Dendritic cell treated with granulocyte-macrophage colony-stimulating factor and Interleukin-4, amounts not matched to agents 40 ng/mL and 50 ng/mL, for 4 days (primary cell): Measurements from ENCODE around the gene ANTKMT.
A peak's percentile ranks its signal among the peaks of the same experiment; 100 is the strongest.

Source experiments
- H3K27ac Mint-ChIP-seq: one replicate; pipeline ENCODE4 v1.8.0; 2022; ENCODE audit warnings: mild to moderate bottlenecking, mixed read lengths
- H3K27me3 Mint-ChIP-seq: one replicate; pipeline ENCODE4 v1.8.0; 2022; ENCODE audit warnings: mild to moderate bottlenecking, mixed read lengths
- H3K36me3 Mint-ChIP-seq: one replicate; pipeline ENCODE4 v1.8.0; 2022; ENCODE audit warnings: low read depth, mixed read lengths
- H3K4me1 Mint-ChIP-seq: one replicate; pipeline ENCODE4 v1.8.0; 2022; ENCODE audit warnings: low read depth, mixed read lengths
- H3K4me3 Mint-ChIP-seq: one replicate; pipeline ENCODE4 v1.8.0; 2022; ENCODE audit warnings: mild to moderate bottlenecking, moderate library complexity, mixed read lengths
- H3K9me3 Mint-ChIP-seq: one replicate; pipeline ENCODE4 v1.8.0; 2022; ENCODE audit warnings: mixed read lengths
- intact Hi-C: fragments of 100-400 bp; cut with micrococcal nuclease; formaldehyde crosslinking; loops from one replicate; pipeline ENCODE4 v1.15.0; 2022

ANTKMT gene

DNA sequence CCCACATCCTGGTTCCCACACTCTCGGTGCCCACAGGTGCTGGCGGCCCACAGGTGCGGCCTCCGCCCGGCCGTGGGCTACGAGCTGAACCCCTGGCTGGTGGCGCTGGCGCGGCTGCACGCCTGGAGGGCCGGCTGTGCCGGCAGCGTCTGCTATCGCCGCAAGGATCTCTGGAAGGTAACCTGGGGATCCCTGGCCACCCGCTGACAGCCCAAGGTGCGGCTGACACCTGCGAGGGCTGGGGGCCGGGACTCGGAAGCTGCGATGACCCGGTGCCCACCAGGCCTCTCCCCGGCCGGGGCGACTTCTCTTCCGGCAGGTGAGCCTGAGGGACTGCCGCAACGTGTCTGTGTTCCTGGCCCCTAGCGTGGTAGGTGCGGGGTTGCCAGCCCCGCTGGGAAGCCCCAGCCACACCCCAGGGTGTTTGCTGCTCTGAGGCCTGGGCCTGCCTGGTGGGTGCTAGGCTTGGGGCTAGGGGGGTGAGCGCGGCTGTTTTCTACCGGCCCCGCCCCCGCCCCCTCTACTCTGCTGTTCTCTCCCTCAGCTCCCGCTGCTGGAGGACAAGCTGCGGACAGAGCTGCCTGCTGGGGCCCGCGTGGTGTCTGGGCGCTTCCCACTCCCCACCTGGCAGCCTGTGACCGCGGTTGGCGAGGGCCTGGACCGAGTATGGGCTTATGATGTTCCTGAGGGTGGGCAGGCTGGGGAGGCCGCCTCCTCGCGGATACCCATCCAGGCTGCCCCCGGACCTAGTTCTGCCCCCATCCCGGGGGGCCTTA, 1.0 kb downstream of the ANTKMT start:
- intact Hi-C loops, result no loop called here
- Mint-ChIP-seq H3K4me3 (peak overlapping the region; percentile 87), H3K9me3 (no peaks in the 10 kb centered on the region), H3K4me1 (peaks cover 39% of the 10 kb centered on the region), H3K27me3 (peaks cover 48% of the 10 kb centered on the region), H3K27ac (peak overlapping the region; percentile 51), H3K36me3 (peaks cover 15% of the 10 kb centered on the region)

DNA sequence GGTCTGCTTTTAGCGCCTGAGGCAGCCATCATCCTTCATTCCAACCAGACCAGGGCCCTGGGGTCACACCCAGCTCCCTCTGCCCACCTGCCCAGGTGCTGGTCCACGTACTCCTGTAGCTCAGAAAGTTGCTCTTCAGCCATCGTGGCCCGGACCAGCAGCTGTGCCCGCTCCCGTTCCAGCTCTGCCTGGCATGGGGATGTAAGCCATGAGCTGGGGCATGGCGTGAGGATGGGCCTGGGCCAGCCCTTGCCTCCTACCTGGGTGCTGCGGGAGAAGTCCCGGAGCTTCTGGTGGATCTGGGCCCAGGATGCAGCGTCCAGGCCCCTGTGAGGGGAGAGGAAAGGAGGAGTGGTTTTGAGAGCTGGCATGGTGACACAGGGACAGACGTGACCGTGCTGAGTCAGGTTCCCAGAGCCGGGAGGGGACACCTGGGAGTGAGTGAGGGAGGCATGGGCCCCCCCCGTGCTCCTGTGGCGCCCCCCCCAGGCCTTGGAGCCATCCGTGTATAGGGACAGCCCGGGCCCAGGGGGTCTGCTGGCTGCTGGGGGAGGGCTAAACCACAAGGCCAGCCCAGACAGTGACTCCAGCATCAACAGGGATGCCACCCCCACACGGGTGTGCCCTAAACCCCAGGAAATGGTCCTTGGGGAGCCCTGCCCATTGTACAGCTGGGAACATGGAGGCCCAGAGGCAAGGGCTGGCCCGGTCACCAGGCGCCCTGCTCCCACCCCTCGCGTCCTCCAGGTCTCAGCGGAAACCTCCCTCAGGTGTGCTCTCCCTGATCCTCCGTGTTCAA, 2.1 kb downstream of the ANTKMT start:
- H3K27me3 Mint-ChIP-seq, result peaks cover 37% of the 10 kb centered on the region
- H3K9me3 Mint-ChIP-seq, result no peaks in the 10 kb centered on the region
- H3K36me3 Mint-ChIP-seq, result peaks cover 15% of the 10 kb centered on the region
- intact Hi-C loops, result no loop called here
- no peak overlapping the region for H3K4me3 Mint-ChIP-seq
- H3K27ac Mint-ChIP-seq, result no peak overlapping the region
- peaks cover 39% of the 10 kb centered on the region for H3K4me1 Mint-ChIP-seq

DNA sequence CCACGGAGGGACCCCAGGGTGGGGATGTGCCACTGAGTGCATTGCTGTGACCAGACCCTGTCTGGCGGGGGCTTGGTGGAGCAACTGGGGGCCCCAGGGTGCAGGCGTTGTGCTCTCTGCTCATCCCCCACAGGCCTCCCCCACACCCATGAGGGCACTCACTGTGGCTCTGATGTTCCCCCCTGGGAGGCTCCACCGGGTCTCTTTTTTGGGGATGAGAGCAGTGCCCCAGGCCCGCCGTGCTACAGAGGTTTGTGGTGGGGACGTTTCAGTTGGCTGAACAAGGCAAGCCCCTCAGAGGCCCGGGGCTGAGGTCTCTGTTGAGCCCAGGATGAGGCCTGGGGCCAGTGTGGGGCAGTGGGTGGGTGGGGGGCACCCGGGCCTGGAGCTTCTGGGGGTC, 2.7 kb downstream of the ANTKMT start:
- no peaks in the 10 kb centered on the region for H3K9me3 Mint-ChIP-seq
- peaks cover 39% of the 10 kb centered on the region for H3K4me1 Mint-ChIP-seq
- H3K27me3 Mint-ChIP-seq, result peaks cover 34% of the 10 kb centered on the region
- no peak overlapping the region for H3K4me3 Mint-ChIP-seq
- no peak overlapping the region for H3K27ac Mint-ChIP-seq
- peaks cover 15% of the 10 kb centered on the region for H3K36me3 Mint-ChIP-seq
- intact Hi-C loops, result no loop called here

GRCh38 chr16:724188-725040, 3.5 kb downstream of the ANTKMT start:
- Mint-ChIP-seq H3K36me3 (peaks cover 18% of the 10 kb centered on the region), H3K27me3 (peaks cover 30% of the 10 kb centered on the region), H3K4me1 (peaks cover 32% of the 10 kb centered on the region), H3K9me3 (no peaks in the 10 kb centered on the region), H3K4me3 (no peak overlapping the region), H3K27ac (no peak overlapping the region)
- intact Hi-C loops, result no loop called here

- H3K27me3 Mint-ChIP-seq, result peaks cover 31% of the 10 kb centered on the region
- H3K27ac Mint-ChIP-seq, result no peak overlapping the region
- intact Hi-C loops, result no loop called here
- H3K9me3 Mint-ChIP-seq, result no peaks in the 10 kb centered on the region
- H3K4me3 Mint-ChIP-seq, result no peak overlapping the region
- H3K4me1 Mint-ChIP-seq, result peaks cover 27% of the 10 kb centered on the region
- H3K36me3 Mint-ChIP-seq, result peaks cover 24% of the 10 kb centered on the region
Measured at GRCh38 chr16:725041-725376, 4.1 kb downstream of the ANTKMT start.

GRCh38 chr16:725463-726187, 4.7 kb downstream of the ANTKMT start:
- intact Hi-C loops, result no loop called here
- Mint-ChIP-seq H3K9me3 (no peaks in the 10 kb centered on the region), H3K27me3 (peaks cover 31% of the 10 kb centered on the region), H3K4me1 (peaks cover 21% of the 10 kb centered on the region), H3K27ac (no peak overlapping the region), H3K4me3 (no peak overlapping the region), H3K36me3 (peaks cover 25% of the 10 kb centered on the region)

- Mint-ChIP-seq H3K4me3 (peak overlapping the region; percentile 73), H3K4me1 (peaks cover 21% of the 10 kb centered on the region), H3K36me3 (peaks cover 25% of the 10 kb centered on the region), H3K9me3 (no peaks in the 10 kb centered on the region), H3K27me3 (peaks cover 31% of the 10 kb centered on the region), H3K27ac (no peak overlapping the region)
- intact Hi-C loops, result no loop called here
Measured at GRCh38 chr16:726188-726437, 5.2 kb downstream of the ANTKMT start.

DNA sequence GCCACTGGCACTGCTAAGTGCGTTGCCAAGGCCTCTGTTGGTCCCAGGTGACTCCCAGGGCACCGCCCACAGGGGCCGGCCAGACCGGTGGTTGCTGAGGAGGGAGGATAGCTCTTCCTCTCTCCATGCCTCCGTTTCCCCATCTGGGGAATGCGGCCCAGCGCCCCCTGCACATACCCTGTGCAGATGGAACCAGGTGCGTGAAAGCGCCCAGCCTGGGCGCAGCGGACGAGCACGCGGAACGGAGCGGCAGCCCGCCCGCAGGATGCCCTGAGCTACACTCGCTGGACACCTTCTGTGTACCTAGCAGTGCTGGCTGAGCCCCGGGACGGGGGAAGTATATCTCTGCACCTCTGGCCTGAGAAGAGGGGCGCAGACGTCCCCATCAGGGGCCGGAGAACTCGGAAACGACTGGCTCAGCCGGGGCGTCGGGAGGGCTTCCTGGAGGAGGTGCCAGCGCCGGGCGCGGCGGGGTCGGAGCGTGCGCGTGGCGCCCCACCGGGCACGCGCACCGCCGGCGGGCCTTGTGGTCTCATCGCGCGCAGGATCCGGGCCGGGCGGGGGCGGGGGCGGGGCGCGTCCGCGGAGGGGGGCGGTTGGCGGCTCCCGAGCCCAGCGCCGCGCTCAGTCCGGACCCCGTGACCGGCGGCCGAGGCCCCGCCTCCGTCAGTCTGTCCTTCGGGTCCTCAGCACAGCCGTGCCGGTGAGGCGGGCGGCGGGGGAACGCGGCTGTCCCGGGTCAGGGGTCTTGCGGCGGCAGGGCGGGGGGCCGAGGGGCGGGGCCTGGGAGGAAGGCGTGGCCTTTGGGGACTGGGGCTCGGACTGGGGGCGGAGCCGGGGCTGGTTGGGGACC, 5.7 kb downstream of the ANTKMT start, which contains the start of the genes CCDC78 and HAGHL:
Gene CCDC78, minus strand, starts transcription at position 6 of the 853 bp plus-strand sequence. CDS start 76 bp downstream, outside the sequence.
Gene HAGHL, plus strand, starts transcription at position 669 of the 853 bp plus-strand sequence. CDS start 404 bp downstream, outside the sequence.
- Mint-ChIP-seq H3K36me3 (peaks cover 29% of the 10 kb centered on the region), H3K4me1 (peaks cover 20% of the 10 kb centered on the region), H3K9me3 (no peaks in the 10 kb centered on the region), H3K27me3 (peaks cover 31% of the 10 kb centered on the region), H3K27ac (no peak within 1 kb of the TSS), H3K4me3 (peak within 1 kb of the TSS; percentile 73)
- intact Hi-C loops, result no loop called here

- peaks cover 31% of the 10 kb centered on the region for H3K27me3 Mint-ChIP-seq
- H3K4me1 Mint-ChIP-seq, result peaks cover 13% of the 10 kb centered on the region
- no peaks in the 10 kb centered on the region for H3K9me3 Mint-ChIP-seq
- intact Hi-C loops, result no loop called here
- peaks cover 35% of the 10 kb centered on the region for H3K36me3 Mint-ChIP-seq
- H3K27ac Mint-ChIP-seq, result no peak overlapping the region
- H3K4me3 Mint-ChIP-seq, result peak overlapping the region; percentile 64
Measured at GRCh38 chr16:727291-727977, 6.5 kb downstream of the ANTKMT start.

GRCh38 chr16:728131-728889, 7.4 kb downstream of the ANTKMT start:
- H3K4me1 Mint-ChIP-seq, result peaks cover 6% of the 10 kb centered on the region
- H3K27ac Mint-ChIP-seq, result no peak overlapping the region
- H3K4me3 Mint-ChIP-seq, result peak overlapping the region; percentile 40
- peaks cover 31% of the 10 kb centered on the region for H3K27me3 Mint-ChIP-seq
- peaks cover 35% of the 10 kb centered on the region for H3K36me3 Mint-ChIP-seq
- H3K9me3 Mint-ChIP-seq, result no peaks in the 10 kb centered on the region
- intact Hi-C loops, result no loop called here

GRCh38 chr16:728890-729744, 8.2 kb downstream of the ANTKMT start:
- Mint-ChIP-seq H3K9me3 (no peaks in the 10 kb centered on the region), H3K27ac (no peak overlapping the region), H3K27me3 (peaks cover 31% of the 10 kb centered on the region), H3K4me3 (no peak overlapping the region), H3K4me1 (peaks cover 6% of the 10 kb centered on the region), H3K36me3 (peaks cover 38% of the 10 kb centered on the region)
- intact Hi-C loops, result no loop called here
